ENCODE data around the gene DUSP2. TPM values are rescaled to one million over a fixed set of nuclear protein-coding genes. Genes with fewer than 3 reads are reported as not detected.
"Not testable (repeated sequence)": the region's sequence is repeated elsewhere in the genome, so short reads cannot be mapped to it uniquely, and the experiment has no call there.

Gene DUSP2
- polyA plus RNA-seq, 12 donors: 2.0 to 8.9 (median 2.8) TPM; not detected in 2

DNA sequence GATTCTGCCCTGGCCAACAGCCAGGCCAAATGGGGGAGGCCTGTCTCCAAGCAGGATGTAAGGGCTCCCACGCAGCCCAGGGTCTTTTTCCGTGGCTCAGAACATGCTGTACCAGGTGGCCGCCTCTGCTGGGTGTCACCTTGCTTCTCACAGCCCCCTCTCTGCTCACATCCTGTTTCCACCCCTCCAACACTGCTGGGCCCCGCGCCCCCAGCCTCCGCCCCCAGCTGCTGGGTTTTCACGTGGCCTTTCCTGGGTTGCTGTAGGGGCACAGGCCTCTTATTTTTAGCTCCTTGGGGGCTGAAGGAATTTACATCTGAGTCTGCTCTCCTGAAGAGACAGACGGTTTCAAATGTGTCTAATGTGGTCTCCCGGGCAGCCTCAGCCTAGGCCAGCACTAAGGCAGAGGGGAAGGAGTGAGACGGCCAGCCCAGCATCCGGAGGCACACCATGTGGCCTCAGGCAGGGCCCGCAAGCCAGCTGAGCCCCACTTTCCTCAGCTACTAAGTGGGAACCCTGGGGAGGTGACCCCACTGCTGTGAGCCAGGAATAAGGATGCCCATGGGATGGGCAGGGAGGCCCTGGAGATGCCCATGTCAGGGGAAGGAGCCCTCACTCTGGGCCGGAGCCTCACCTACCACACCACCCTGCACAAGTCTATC, 18.7 kb upstream of the DUSP2 start:
- DNase-seq: no peak

DNA sequence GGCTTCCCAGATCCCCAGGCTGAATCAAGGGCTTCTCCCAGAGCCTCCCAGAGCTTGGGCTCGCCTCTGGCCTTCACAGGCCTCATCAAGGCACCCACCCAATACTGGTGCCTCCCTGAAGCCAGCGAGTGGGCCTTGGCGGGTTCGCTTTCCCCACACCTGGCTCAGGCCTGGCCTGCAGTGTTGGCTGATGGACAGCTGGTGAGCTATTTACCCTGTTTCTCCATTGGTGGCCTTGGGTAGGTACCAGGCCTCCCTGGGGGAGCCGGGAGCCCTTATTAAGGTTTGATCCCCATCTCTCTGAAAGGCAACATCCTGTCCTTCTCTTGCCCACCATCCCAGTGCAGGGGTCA, 18.2 kb upstream of the DUSP2 start:
- DNase-seq: no peak

DNA sequence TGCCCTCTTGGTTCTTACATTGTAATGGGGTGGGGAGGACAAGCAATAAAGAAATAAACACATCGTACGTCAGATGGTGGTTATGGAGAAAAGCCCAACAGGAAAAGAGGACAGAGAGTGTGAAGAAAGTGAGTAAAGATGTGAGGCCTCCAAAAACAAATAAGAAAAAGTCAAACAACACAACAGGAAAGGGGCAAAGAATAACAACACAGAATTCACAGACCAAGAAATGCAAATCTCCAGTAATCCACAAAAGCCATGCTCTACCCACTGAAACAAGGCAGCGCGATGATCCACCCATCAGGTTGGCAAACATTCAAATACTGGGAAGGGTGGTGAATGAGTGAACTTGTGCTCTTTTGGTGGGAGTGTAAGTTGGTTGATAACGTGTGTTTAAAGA, 16.7 kb upstream of the DUSP2 start:
- DNase-seq: no peak

GRCh38 chr2:96160366-96160765, 15.1 kb upstream of the DUSP2 start:
- not testable (repeated sequence) for DNase-seq

DNA sequence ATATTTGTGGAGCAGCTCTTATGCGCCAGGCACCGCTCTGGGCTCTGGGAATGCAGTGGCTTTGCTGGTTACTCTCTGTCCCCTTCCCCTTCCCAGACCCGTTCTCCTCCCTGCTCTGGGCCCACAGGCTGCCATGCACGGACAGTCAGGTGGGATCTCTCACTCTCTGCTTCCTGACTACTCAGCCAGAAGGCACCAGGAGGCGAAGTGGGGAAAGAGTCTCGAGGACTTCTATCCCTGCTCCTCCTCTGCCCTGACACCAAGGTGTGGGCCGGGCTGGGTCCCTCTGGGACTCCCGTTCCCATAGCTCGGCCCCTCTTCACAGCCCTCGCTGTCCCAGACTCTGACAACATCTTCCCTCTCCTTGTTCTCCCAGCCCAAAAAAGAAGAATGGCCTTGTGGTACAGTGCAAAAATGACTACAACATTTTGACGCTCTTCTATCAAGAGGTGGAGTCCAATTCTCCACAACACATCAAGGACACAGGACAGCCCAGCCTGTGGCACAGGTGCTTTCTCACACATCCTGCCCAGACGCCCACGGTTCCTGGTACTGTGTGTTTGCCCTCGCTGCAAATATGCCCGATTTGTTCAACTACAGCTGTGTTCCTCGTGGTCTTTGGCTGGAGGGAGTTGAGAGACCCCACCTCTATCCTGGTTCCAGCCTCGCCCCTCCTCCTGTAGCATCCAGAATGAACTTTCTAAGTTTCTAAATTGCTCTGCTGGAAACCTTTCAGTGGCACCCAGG, 14.0 kb upstream of the DUSP2 start:
- DNase-seq: no peak

DNA sequence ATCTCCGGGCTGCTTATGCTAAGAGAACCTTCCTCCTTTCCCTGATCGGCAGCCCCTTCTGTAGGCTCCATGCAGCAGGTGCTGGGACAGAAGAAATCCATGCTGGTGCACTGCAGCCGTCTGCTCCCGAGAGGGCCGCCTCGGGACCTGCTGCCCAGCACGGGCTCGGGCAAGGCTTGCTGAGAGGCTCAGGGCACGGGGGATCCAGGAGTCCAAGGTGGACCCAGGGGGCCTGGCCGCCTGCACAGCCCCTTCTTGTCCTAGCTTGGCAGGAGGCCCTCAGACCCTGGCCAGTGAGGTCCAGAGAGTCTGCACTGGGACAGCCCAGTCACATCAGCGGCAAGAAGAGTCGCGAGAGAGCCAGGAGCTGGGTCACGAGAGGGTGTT, 13.3 kb upstream of the DUSP2 start:
- DNase-seq: no peak

- no peak for DNase-seq
Measured at GRCh38 chr2:96157649-96158553, 12.7 kb upstream of the DUSP2 start.

DNA sequence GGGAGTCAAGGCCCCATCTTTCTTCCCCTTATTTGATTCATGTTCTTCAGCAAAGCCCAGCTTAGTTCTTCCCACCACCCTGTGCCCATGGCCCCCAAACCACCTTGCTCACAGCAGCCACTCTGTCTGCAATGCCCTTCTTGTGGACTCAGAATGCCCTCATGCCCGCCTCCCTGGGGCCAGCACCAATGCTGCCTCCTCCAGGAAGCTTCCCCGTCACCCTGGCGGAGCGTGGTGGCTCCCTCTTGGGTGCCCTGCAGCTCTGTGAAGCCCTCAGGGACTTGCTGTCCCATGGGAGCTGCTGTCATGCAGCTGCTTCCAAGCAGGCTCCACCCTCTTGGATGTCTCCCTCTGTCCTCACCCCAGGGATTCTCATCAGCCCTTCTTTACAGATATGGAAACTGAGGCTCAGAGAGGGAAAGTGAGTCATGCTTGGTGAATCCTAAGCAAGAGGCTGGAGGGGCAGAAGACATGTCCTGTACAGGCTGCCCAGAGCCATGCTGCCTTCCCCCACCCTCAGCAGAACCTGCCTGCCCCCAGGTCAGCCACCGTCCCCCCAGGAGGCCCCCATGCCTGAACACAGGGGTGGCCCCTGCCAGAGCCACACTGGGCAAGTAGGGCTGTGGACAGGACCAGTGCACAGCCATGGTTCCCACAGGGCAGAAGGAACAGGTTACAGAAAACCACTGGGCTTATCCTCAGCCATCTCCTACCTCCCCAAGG, 11.8 kb upstream of the DUSP2 start:
- no peak for DNase-seq

- no peak for DNase-seq
Measured at GRCh38 chr2:96156011-96156820, 11.0 kb upstream of the DUSP2 start.

GRCh38 chr2:96154506-96155380, 9.5 kb upstream of the DUSP2 start:
- no peak for DNase-seq

GRCh38 chr2:96153991-96154431, 8.8 kb upstream of the DUSP2 start:
- DNase-seq: no peak

- no peak for DNase-seq
Measured at GRCh38 chr2:96153291-96153713, 8.1 kb upstream of the DUSP2 start.

GRCh38 chr2:96152304-96153161, 7.3 kb upstream of the DUSP2 start:
- DNase-seq: no peak

DNA sequence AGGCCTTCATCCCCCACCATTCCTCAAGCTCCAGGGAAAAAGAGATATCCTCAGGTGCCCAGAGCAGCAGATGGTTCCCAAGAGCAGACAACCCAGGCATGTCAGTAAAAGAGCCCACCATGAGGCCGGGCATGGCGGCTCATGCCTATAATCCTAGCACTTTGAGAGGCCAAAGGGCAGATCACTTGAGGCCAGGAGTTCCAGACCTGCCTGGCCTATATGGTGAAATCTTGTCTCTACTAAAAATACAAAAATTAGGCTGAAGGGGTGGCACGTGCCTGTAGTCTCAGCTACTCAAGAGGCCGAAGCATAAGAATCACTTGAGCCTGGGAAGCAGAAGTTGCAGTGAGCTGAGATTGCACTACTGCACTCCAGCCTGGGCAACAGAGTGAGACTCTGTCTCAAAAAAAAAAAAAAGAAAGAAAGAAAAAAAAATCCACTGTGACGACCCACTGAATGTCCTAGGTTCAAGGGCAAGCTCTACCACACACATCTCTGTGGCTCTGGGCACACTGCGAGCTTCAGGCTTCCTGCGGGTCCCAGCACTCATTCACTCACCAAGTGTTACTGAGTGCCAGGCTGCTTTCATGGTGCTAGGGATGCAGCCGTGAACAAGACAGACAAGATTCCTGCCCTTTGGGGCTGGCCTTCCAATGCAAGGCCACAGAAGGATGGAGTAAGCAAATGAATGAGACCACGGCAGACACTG, 6.5 kb upstream of the DUSP2 start:
- DNase-seq: no peak

GRCh38 chr2:96150791-96151594, 5.8 kb upstream of the DUSP2 start:
- DNase-seq: no peak

GRCh38 chr2:96150007-96150640, 4.9 kb upstream of the DUSP2 start:
- no peak for DNase-seq

Data from muscle of arm (tissue), 12 donors.